ENCODE measurements around the gene IGSF5.

IGSF5 gene

DNA sequence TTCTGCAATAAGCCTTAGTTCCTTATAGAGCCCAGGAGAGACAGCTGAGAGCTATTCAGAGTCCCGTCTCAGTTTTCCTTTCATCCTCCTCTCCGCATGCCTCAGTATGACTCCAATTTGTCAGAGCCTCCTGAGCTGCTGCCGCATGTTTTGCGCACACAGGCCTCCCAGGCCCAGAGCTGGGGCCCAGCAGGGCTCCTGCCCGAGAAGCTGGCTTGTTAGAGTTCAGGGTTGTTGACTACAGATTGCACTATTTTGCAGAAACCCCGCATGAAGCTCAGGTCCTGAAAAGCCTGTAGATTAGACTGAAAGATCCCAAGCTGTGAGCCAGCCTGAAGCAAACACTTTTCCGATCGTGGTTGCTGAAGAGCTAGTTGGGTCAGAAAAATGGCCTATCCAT lies 51.5 kb downstream of the IGSF5 start:
- Histone ChIP-seq H3K4me3 (replicated peaks; ENCODE audit: low read depth, low read length) (no peak overlapping the region), H3K36me3 (ENCODE audit: control insufficient read depth, insufficient read depth, low read length) (no peaks in the 10 kb centered on the region), H3K27me3 (replicated peaks; ENCODE audit: control insufficient read depth, insufficient read depth, low read length) (no peaks in the 10 kb centered on the region)
- TF ChIP-seq, protein P1, sequence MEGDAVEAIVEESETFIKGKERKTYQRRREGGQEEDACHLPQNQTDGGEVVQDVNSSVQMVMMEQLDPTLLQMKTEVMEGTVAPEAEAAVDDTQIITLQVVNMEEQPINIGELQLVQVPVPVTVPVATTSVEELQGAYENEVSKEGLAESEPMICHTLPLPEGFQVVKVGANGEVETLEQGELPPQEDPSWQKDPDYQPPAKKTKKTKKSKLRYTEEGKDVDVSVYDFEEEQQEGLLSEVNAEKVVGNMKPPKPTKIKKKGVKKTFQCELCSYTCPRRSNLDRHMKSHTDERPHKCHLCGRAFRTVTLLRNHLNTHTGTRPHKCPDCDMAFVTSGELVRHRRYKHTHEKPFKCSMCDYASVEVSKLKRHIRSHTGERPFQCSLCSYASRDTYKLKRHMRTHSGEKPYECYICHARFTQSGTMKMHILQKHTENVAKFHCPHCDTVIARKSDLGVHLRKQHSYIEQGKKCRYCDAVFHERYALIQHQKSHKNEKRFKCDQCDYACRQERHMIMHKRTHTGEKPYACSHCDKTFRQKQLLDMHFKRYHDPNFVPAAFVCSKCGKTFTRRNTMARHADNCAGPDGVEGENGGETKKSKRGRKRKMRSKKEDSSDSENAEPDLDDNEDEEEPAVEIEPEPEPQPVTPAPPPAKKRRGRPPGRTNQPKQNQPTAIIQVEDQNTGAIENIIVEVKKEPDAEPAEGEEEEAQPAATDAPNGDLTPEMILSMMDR (IDR thresholded peaks at IDR 0.05; ENCODE audit: insufficient read depth, low read length, poor library complexity, severe bottlenecking) = no peak
- DNase-seq (ENCODE audit: extremely low read depth, insufficient read length) = no peak

DNA sequence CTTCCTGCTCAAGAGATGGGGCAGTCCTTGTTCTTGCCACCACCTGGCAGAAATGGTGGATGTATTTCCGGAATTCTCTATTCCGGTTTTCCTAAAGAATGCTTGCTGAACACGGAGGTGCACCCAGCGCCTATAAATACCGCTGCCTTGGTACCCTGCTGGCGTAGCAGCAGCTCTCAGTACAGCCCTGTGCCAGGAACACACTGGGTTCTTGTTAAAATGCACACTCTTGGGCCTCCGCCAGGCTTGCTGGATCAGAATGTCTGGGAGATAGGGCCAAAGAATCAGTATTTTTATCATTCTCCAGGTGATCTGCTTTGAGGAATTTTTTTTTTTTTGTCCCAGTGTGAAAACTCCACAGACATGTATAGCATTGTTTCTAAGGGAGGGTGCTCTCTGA lies 54.2 kb downstream of the IGSF5 start:
- TF ChIP-seq, protein P1 (IDR thresholded peaks at IDR 0.05; ENCODE audit: insufficient read depth, low read length, poor library complexity, severe bottlenecking) = no peak
- H3K4me3 ChIP-seq (replicated peaks; ENCODE audit: low read depth, low read length) = no peak overlapping the region
- no peak for DNase-seq (ENCODE audit: extremely low read depth, insufficient read length)
- H3K36me3 ChIP-seq (ENCODE audit: control insufficient read depth, insufficient read depth, low read length) = no peaks in the 10 kb centered on the region
- H3K27me3 ChIP-seq (replicated peaks; ENCODE audit: control insufficient read depth, insufficient read depth, low read length) = no peaks in the 10 kb centered on the region

DNA sequence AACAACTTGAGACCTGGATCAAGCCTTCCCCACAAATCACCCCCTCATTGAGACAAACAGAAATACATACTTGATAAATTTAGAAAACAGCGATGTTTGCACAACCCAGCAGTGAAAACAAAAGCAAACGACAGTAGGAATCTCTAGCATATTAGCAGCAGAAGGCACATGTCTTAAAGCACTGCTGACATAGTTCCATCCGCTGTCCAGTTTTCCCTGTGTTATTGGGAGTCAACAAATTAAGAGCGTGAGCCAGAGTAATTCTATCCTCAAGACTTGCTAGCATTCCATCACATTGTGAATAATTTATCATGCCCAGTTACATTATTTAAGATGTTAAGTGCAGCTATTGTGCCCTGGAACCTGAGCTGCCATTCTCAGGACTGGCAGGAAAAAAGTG lies 55.3 kb downstream of the IGSF5 start:
- TF ChIP-seq, protein P1 (IDR thresholded peaks at IDR 0.05; ENCODE audit: insufficient read depth, low read length, poor library complexity, severe bottlenecking) = no peak
- DNase-seq (ENCODE audit: extremely low read depth, insufficient read length) = no peak
- no peak overlapping the region for H3K4me3 ChIP-seq (replicated peaks; ENCODE audit: low read depth, low read length)
- no peaks in the 10 kb centered on the region for H3K27me3 ChIP-seq (replicated peaks; ENCODE audit: control insufficient read depth, insufficient read depth, low read length)
- H3K36me3 ChIP-seq (ENCODE audit: control insufficient read depth, insufficient read depth, low read length) = no peaks in the 10 kb centered on the region

DNA sequence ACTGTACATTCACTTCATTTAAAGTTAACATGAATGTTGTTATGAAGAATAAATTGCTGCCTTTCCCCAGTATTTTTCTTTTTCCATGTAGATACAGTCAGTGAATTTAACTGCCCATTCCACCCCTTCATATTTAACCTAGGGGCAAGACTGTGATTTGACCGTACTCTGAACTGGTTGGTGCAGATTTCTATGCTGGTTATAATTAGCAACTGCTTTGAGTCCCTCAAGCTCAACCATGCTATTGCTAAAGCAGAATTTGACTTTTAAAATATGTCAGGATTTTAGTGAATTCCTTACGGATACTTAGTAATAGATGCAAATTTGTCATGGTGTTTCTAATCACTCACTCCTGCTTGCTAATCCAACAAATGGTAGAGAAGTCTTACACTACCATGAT lies 57.2 kb downstream of the IGSF5 start:
- H3K4me3 ChIP-seq (replicated peaks; ENCODE audit: low read depth, low read length) = no peak overlapping the region
- H3K27me3 ChIP-seq (replicated peaks; ENCODE audit: control insufficient read depth, insufficient read depth, low read length) = no peaks in the 10 kb centered on the region
- no peak for DNase-seq (ENCODE audit: extremely low read depth, insufficient read length)
- TF ChIP-seq, protein P1 (IDR thresholded peaks at IDR 0.05; ENCODE audit: insufficient read depth, low read length, poor library complexity, severe bottlenecking) = no peak
- H3K36me3 ChIP-seq (ENCODE audit: control insufficient read depth, insufficient read depth, low read length) = no peaks in the 10 kb centered on the region

DNA sequence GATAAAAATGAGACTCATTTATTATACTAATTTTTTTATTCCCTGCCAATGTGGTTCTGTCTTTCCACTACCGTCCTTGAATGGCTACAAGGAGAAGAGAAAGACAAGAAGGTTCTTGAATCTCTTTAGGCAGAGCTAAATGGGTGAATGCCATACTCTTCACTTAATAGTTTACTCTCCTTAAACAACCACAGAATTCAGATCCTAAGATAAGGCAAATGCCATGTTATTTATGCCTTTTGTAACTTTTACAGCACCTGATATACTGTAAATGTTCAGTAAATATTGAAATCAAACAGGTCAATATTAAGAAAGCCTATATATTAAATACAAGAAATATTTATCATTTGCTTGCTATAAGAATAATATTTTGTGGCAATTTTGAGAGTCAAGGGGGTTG lies 58.4 kb downstream of the IGSF5 start:
- no peak for DNase-seq (ENCODE audit: extremely low read depth, insufficient read length)
- Histone ChIP-seq H3K4me3 (replicated peaks; ENCODE audit: low read depth, low read length) (no peak overlapping the region), H3K27me3 (replicated peaks; ENCODE audit: control insufficient read depth, insufficient read depth, low read length) (no peaks in the 10 kb centered on the region), H3K36me3 (ENCODE audit: control insufficient read depth, insufficient read depth, low read length) (no peaks in the 10 kb centered on the region)
- TF ChIP-seq, protein P1 (IDR thresholded peaks at IDR 0.05; ENCODE audit: insufficient read depth, low read length, poor library complexity, severe bottlenecking) = no peak

DNA sequence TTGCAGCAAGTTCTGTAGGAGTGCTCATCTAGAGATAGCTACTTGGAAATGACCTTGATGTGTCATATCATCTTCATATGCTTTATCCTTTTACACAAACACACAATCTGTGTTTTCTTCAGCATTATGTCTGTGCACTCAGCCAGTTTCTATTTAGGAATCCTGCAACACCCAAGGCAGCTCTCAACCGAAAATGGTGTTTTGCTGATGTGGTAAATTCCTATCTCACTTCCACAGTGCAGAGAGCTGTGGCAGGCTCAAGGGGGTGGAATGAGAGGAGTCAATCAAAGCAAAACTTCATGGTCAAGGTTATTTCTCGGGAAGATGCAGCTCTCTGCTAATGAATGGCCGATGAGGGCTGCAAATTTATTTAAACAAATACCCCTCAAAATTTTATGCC lies 59.3 kb downstream of the IGSF5 start:
- DNase-seq (ENCODE audit: extremely low read depth, insufficient read length) = no peak
- Histone ChIP-seq H3K4me3 (replicated peaks; ENCODE audit: low read depth, low read length) (no peak overlapping the region), H3K36me3 (ENCODE audit: control insufficient read depth, insufficient read depth, low read length) (no peaks in the 10 kb centered on the region), H3K27me3 (replicated peaks; ENCODE audit: control insufficient read depth, insufficient read depth, low read length) (no peaks in the 10 kb centered on the region)
- TF ChIP-seq, protein P1 (IDR thresholded peaks at IDR 0.05; ENCODE audit: insufficient read depth, low read length, poor library complexity, severe bottlenecking) = no peak

Measured in GM06990 (cell line).